PC-3 (cell line): ENCODE data around the gene IFFO2. TPM values are rescaled to one million over a fixed set of nuclear protein-coding genes. Genes with fewer than 3 reads are reported as not detected.
A peak's percentile ranks its signal among the peaks of the same experiment; 100 is the strongest.

Source experiments
- ATAC-seq: fragments of 200-7000 bp; cut with Tn5 transposase; 2 replicates; pipeline ENCODE4 v1.9.1; 2020; ENCODE audit warnings: mild to moderate bottlenecking, moderate library complexity
- BruUV-seq: library from RNA; stranded (reverse); fragments of 400-500 nt; replicated peaks from 2 replicates; lab custom pipeline; 2021; lab: Mats Ljungman, UMichigan
- CTCF ChIA-PET: fragments of 300-600 bp; sonication (Branson Sonifier 250); formaldehyde crosslinking; loops from one replicate; lab custom pipeline; 2022; ENCODE audit warnings: antibody characterized with exemption; lab: Charles Lee
- POLR2A ChIA-PET: fragments of 300-600 bp; sonication (Branson Sonifier 250); formaldehyde crosslinking; loops from one replicate; lab custom pipeline; 2022; ENCODE audit warnings: antibody characterized with exemption; ENCODE audit not compliant: unreplicated experiment; lab: Charles Lee
- DNase-seq: peaks from one replicate; pipeline ENCODE4 v3.0.0-alpha.2; 2015
- H2AFZ ChIP-seq: fragments of 300-600 bp; sonication (generic); 2 replicates; pipeline ENCODE4 v1.6.0; 2016; ENCODE audit warnings: antibody characterized with exemption, low read length
- H3F3A ChIP-seq: fragments of 300-600 bp; sonication (generic); one replicate; pipeline ENCODE4 v1.6.0; 2017; ENCODE audit warnings: antibody characterized with exemption, low read length, control low read depth, mild to moderate bottlenecking; ENCODE audit not compliant: unreplicated experiment
- H3K27ac ChIP-seq: fragments of 300-600 bp; sonication (generic); 2 replicates; pipeline ENCODE4 v1.5.1; 2016; ENCODE audit warnings: mild to moderate bottlenecking, low read length
- H3K27me3 ChIP-seq: fragments of 300-600 bp; sonication (generic); 2 replicates; pipeline ENCODE4 v1.6.1; 2016; ENCODE audit warnings: low read length, mixed read lengths
- H3K36me3 ChIP-seq: fragments of 300-600 bp; sonication (generic); 2 replicates; pipeline ENCODE4 v1.6.1; 2016; ENCODE audit warnings: low read depth, mixed run types, low read length, mixed read lengths
- H3K4me1 ChIP-seq: fragments of 300-600 bp; sonication (generic); 2 replicates; pipeline ENCODE4 v1.5.1; 2016; ENCODE audit warnings: low read length; ENCODE audit not compliant: insufficient read depth
- H3K4me2 ChIP-seq: fragments of 300-600 bp; sonication (generic); 2 replicates; pipeline ENCODE4 v1.6.0; 2016; ENCODE audit warnings: low read length
- H3K4me3 ChIP-seq: fragments of 300-600 bp; sonication (generic); 2 replicates; pipeline ENCODE4 v1.5.1; 2016; ENCODE audit warnings: mild to moderate bottlenecking, low read length, mixed read lengths
- H3K79me2 ChIP-seq: fragments of 300-600 bp; sonication (generic); 2 replicates; pipeline ENCODE4 v1.6.1; 2017; ENCODE audit warnings: low read length, mixed read lengths
- H3K9ac ChIP-seq: fragments of 300-600 bp; sonication (generic); 2 replicates; pipeline ENCODE4 v1.6.0; 2016; ENCODE audit warnings: mild to moderate bottlenecking, low read length
- H3K9me2 ChIP-seq: fragments of 300-600 bp; sonication (generic); replicated peaks from 2 replicates; pipeline ENCODE4 v1.6.1; 2016; ENCODE audit warnings: mixed run types, low read length, mixed read lengths
- H3K9me3 ChIP-seq: fragments of 300-600 bp; sonication (generic); 2 replicates; pipeline ENCODE4 v1.6.1; 2016; ENCODE audit warnings: low read length, mixed read lengths
- H4K20me1 ChIP-seq: fragments of 300-600 bp; sonication (generic); 2 replicates; pipeline ENCODE4 v1.6.1; 2016; ENCODE audit warnings: low read length, mixed read lengths
- EZH2 ChIP-seq: fragments of 300-600 bp; sonication (generic); IDR thresholded peaks from one replicate; pipeline ENCODE4 v1.6.1; 2017; ENCODE audit warnings: antibody characterized with exemption, mild to moderate bottlenecking, low read length; ENCODE audit not compliant: unreplicated experiment
- EZH2phosphoT487 ChIP-seq: fragments of 300-600 bp; sonication (generic); IDR thresholded peaks from 2 replicates; pipeline ENCODE4 v1.6.1; 2018; ENCODE audit warnings: mild to moderate bottlenecking, antibody characterized with exemption, low read length, borderline replicate concordance
- intact Hi-C: fragments of 100-400 bp; cut with micrococcal nuclease; formaldehyde crosslinking; loops from 2 replicates; pipeline ENCODE4 v1.9.0; 2023
- total RNA-seq: library from RNA; depleted of rRNA; stranded (reverse); fragments of >200 nt; gene quantifications from 2 replicates; pipeline ENCODE4 v1.2.3, GENCODE V29; 2014
- TF ChIP-seq, protein P1 (sequence below): fragments of 300-600 bp; sonication (generic); conservative IDR thresholded peaks from 2 replicates; pipeline ENCODE4 v1.5.1; 2017; ENCODE audit warnings: antibody characterized with exemption, low read depth, mild to moderate bottlenecking, low read length

IFFO2 gene
- total RNA-seq, 1 experiment from 2014 or later = 30.7 TPM

DNA sequence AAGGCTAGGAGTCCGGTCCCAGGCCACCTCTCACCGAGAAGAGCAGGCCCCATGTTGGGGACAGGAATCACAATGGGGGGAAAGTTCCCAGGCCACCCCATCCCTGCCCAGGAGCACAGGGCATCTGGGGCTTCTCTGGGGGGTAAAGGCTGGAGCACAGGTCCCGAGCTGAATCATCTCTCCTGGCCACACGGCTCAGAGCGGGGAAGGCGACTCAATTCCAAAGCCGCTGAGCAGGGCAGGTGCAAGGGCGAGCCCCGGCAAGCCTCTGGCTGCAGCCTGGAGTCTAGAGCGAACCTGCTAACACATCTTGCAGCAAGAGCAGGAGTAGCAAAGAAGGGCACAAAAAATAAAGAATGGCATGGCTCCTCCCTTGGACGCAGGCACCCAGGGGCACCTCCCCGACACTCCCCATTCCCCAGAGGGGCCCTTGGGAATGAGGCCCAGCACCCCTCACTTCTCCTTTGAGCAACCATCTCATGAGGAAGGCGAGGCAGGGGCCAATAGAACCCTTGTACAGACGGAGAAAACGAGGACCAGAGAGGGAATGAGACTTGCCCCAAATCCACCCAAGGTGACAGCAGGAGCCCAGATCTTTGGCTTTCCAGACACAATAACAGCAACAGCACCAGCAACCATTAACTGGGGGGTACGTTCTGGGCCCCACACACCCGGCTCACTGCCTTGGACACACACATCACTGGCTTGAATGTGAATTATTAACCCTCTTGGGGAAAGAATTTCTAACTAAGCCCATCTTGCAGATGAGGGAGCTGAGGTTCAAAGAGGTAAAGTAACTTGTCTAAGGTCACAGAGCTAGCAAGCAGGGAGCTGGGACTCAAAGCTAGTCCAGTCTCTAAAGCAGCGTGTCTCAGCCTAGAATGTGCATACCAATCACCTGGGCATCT is 33.4 kb downstream of the IFFO2 start:
- Histone ChIP-seq H3F3A (no peaks in the 10 kb centered on the region), H2AFZ (no peak overlapping the region), H3K9ac (peak overlapping the region; percentile 72), H4K20me1 (no peaks in the 10 kb centered on the region), H3K4me3 (peak overlapping the region; percentile 20; the same call in 1 of the 2 replicates), H3K9me2 (no peaks in the 10 kb centered on the region), H3K79me2 (peaks cover 68% of the 10 kb centered on the region), H3K4me2 (peak overlapping the region; percentile 78), H3K4me1 (peaks cover 61% of the 10 kb centered on the region), H3K27me3 (no peaks in the 10 kb centered on the region), H3K27ac (peak overlapping the region; percentile 92), H3K36me3 (peaks cover 11% of the 10 kb centered on the region; the same call in 1 of the 2 replicates), H3K9me3 (no peaks in the 10 kb centered on the region)
- ChIA-PET POLR2A (no interaction called here), CTCF (interaction anchor here (0.9 kb wide), 1 partner anchor 10 kb away, joined by 4 read pairs; no protein-coding TSS in a partner anchor)
- intact Hi-C loops = loop anchor here (1.0 to 5.0 kb wide), 3 partner anchors 32 to 89 kb away; no protein-coding TSS in a partner anchor
- ATAC-seq (no peak), DNase-seq (peak; percentile 21)
- TF ChIP-seq EZH2phosphoT487 (no peak), EZH2 (no peak)
- TF ChIP-seq, protein P1, sequence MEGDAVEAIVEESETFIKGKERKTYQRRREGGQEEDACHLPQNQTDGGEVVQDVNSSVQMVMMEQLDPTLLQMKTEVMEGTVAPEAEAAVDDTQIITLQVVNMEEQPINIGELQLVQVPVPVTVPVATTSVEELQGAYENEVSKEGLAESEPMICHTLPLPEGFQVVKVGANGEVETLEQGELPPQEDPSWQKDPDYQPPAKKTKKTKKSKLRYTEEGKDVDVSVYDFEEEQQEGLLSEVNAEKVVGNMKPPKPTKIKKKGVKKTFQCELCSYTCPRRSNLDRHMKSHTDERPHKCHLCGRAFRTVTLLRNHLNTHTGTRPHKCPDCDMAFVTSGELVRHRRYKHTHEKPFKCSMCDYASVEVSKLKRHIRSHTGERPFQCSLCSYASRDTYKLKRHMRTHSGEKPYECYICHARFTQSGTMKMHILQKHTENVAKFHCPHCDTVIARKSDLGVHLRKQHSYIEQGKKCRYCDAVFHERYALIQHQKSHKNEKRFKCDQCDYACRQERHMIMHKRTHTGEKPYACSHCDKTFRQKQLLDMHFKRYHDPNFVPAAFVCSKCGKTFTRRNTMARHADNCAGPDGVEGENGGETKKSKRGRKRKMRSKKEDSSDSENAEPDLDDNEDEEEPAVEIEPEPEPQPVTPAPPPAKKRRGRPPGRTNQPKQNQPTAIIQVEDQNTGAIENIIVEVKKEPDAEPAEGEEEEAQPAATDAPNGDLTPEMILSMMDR = no peak
- BruUV-seq = no TSS peak

- no TSS peak for BruUV-seq
These were observed 34.2 kb downstream of the IFFO2 start for GRCh38 chr1:18922319-18922726.

More at GRCh38 chr1:18922319-18922726, 34.2 kb downstream of the IFFO2 start:
- Histone ChIP-seq H4K20me1 (no peaks in the 10 kb centered on the region), H3K36me3 (peaks cover 15% of the 10 kb centered on the region; the same call in 1 of the 2 replicates), H3F3A (no peaks in the 10 kb centered on the region), H3K9ac (peak overlapping the region; percentile 72), H3K27me3 (no peaks in the 10 kb centered on the region), H3K4me2 (peak overlapping the region; percentile 78), H3K4me3 (peak overlapping the region; percentile 20; the same call in 1 of the 2 replicates), H3K27ac (peak overlapping the region; percentile 92), H2AFZ (no peak overlapping the region), H3K9me3 (no peaks in the 10 kb centered on the region), H3K9me2 (no peaks in the 10 kb centered on the region), H3K79me2 (peaks cover 67% of the 10 kb centered on the region), H3K4me1 (peaks cover 54% of the 10 kb centered on the region)
- CTCF ChIA-PET = interaction anchor here (0.6 kb wide), 1 partner anchor 87 kb away, joined by 3 read pairs; no protein-coding TSS in a partner anchor
- POLR2A ChIA-PET = interaction anchor here (0.6 kb wide), 2 partner anchors 18 to 152 kb away, joined by 8 to 11 read pairs; no protein-coding TSS in a partner anchor
- DNase-seq = peak; percentile 84
- TF ChIP-seq EZH2 = no peak
- TF ChIP-seq EZH2phosphoT487 = no peak
- TF ChIP-seq, protein P1 = no peak
- intact Hi-C loops = loop anchor here (1.0 to 5.0 kb wide), 3 partner anchors 32 to 90 kb away; no protein-coding TSS in a partner anchor
- ATAC-seq = peak; percentile 48
